Measurements from ENCODE around the gene ADAMTSL5. TPM values are rescaled to one million over a fixed set of nuclear protein-coding genes. Genes with fewer than 3 reads are reported as not detected.

ADAMTSL5 gene
- total RNA-seq, 1 experiment from 2014 or later, result 23.9 TPM

GRCh38 chr19:1526979-1527649, 14.3 kb upstream of the ADAMTSL5 start:
- intact Hi-C loops (cut with micrococcal nuclease; ENCODE audit: unreplicated experiment), result no loop called here
- CTCF ChIA-PET, result interaction anchor here (0.7 kb wide), 1 partner anchor 19 kb away, joined by 3 read pairs; no protein-coding TSS in a partner anchor

GRCh38 chr19:1526066-1526778, 13.4 kb upstream of the ADAMTSL5 start:
- no peak for TF ChIP-seq CTCF (IDR thresholded peaks at IDR 0.05; ENCODE audit: insufficient read depth in 1 of 2, low read depth in 1 of 2, low read length in 1 of 2, severe bottlenecking in 1 of 2, unreplicated experiment in 1 of 2)
- H3K27me3 Mint-ChIP-seq (ENCODE audit: insufficient read depth, unreplicated experiment), result peaks cover 14% of the 10 kb centered on the region
- POLR2A ChIA-PET, result no interaction called here
- BruUV-seq (replicated peaks), result no TSS peak
- Histone ChIP-seq H3K4me1 (no peaks in the 10 kb centered on the region), H3K4me3 (ENCODE audit: low read depth, low read length) (no peak overlapping the region), H3K9me3 (no peaks in the 10 kb centered on the region), H3K27me3 (replicated peaks; ENCODE audit: control insufficient read depth, insufficient read depth, low read length) (peaks cover 3% of the 10 kb centered on the region), H3K36me3 (ENCODE audit: control insufficient read depth, insufficient read depth, low read length) (no peaks in the 10 kb centered on the region)
- DNase-seq, result no peak
- CTCF ChIA-PET, result no interaction called here
- no peaks in the 10 kb centered on the region for H3K4me1 Mint-ChIP-seq (ENCODE audit: low read depth, unreplicated experiment)
- H3K27ac Mint-ChIP-seq (ENCODE audit: unreplicated experiment), result no peak overlapping the region
- intact Hi-C loops (cut with micrococcal nuclease; ENCODE audit: unreplicated experiment), result no loop called here
- peaks cover 10% of the 10 kb centered on the region for H3K36me3 Mint-ChIP-seq (ENCODE audit: insufficient read depth, unreplicated experiment)
- no peaks in the 10 kb centered on the region for H3K9me3 Mint-ChIP-seq (ENCODE audit: unreplicated experiment)
- no peak overlapping the region for H3K4me3 Mint-ChIP-seq (ENCODE audit: unreplicated experiment)

More at GRCh38 chr19:1526979-1527649, 14.3 kb upstream of the ADAMTSL5 start:
- Mint-ChIP-seq H3K4me3 (ENCODE audit: unreplicated experiment) (no peak overlapping the region), H3K9me3 (ENCODE audit: unreplicated experiment) (no peaks in the 10 kb centered on the region), H3K27ac (ENCODE audit: unreplicated experiment) (no peak overlapping the region), H3K27me3 (ENCODE audit: insufficient read depth, unreplicated experiment) (peaks cover 14% of the 10 kb centered on the region), H3K36me3 (ENCODE audit: insufficient read depth, unreplicated experiment) (peaks cover 10% of the 10 kb centered on the region), H3K4me1 (ENCODE audit: low read depth, unreplicated experiment) (no peaks in the 10 kb centered on the region)
- H3K36me3 ChIP-seq (ENCODE audit: control insufficient read depth, insufficient read depth, low read length), result no peaks in the 10 kb centered on the region
- no peak overlapping the region for H3K4me3 ChIP-seq (ENCODE audit: low read depth, low read length)
- DNase-seq, result no peak
- peaks cover 3% of the 10 kb centered on the region for H3K27me3 ChIP-seq (replicated peaks; ENCODE audit: control insufficient read depth, insufficient read depth, low read length)
- POLR2A ChIA-PET, result no interaction called here
- no TSS peak for BruUV-seq (replicated peaks)
- no peak for TF ChIP-seq CTCF (IDR thresholded peaks at IDR 0.05; ENCODE audit: insufficient read depth in 1 of 2, low read depth in 1 of 2, low read length in 1 of 2, severe bottlenecking in 1 of 2, unreplicated experiment in 1 of 2)
- no peaks in the 10 kb centered on the region for H3K4me1 ChIP-seq
- H3K9me3 ChIP-seq, result no peaks in the 10 kb centered on the region

- no peak overlapping the region for H3K27ac Mint-ChIP-seq (ENCODE audit: unreplicated experiment)
- no peaks in the 10 kb centered on the region for H3K9me3 ChIP-seq
- H3K4me3 ChIP-seq (ENCODE audit: low read depth, low read length), result no peak overlapping the region
- no peak overlapping the region for H3K4me3 Mint-ChIP-seq (ENCODE audit: unreplicated experiment)
- intact Hi-C loops (cut with micrococcal nuclease; ENCODE audit: unreplicated experiment), result no loop called here
- peaks cover 3% of the 10 kb centered on the region for H3K27me3 ChIP-seq (replicated peaks; ENCODE audit: control insufficient read depth, insufficient read depth, low read length)
- CTCF ChIA-PET, result no interaction called here
- TF ChIP-seq CTCF (IDR thresholded peaks at IDR 0.05; ENCODE audit: insufficient read depth in 1 of 2, low read depth in 1 of 2, low read length in 1 of 2, severe bottlenecking in 1 of 2, unreplicated experiment in 1 of 2), result no peak
- H3K36me3 ChIP-seq (ENCODE audit: control insufficient read depth, insufficient read depth, low read length), result no peaks in the 10 kb centered on the region
- peaks cover 6% of the 10 kb centered on the region for H3K36me3 Mint-ChIP-seq (ENCODE audit: insufficient read depth, unreplicated experiment)
- BruUV-seq (replicated peaks), result no TSS peak
- no peaks in the 10 kb centered on the region for H3K9me3 Mint-ChIP-seq (ENCODE audit: unreplicated experiment)
- DNase-seq, result no peak
- POLR2A ChIA-PET, result no interaction called here
- no peaks in the 10 kb centered on the region for H3K4me1 ChIP-seq
- no peaks in the 10 kb centered on the region for H3K4me1 Mint-ChIP-seq (ENCODE audit: low read depth, unreplicated experiment)
- peaks cover 14% of the 10 kb centered on the region for H3K27me3 Mint-ChIP-seq (ENCODE audit: insufficient read depth, unreplicated experiment)
Observed at GRCh38 chr19:1525343-1525742, 12.5 kb upstream of the ADAMTSL5 start.
